22Rv1 (cell line): ENCODE measurements around the gene CREG2.

Experiments
- ZFX ChIP-seq: fragments of 450-650 bp; IDR thresholded peaks from 2 replicates; pipeline ENCODE4 v1.6.1; 2017; ENCODE audit warnings: antibody characterized with exemption, borderline replicate concordance
- TF ChIP-seq, protein P1 (sequence below): fragments of 450-650 bp; IDR thresholded peaks from 2 replicates; pipeline ENCODE4 v1.5.1; 2017; ENCODE audit warnings: mild to moderate bottlenecking

DNA sequence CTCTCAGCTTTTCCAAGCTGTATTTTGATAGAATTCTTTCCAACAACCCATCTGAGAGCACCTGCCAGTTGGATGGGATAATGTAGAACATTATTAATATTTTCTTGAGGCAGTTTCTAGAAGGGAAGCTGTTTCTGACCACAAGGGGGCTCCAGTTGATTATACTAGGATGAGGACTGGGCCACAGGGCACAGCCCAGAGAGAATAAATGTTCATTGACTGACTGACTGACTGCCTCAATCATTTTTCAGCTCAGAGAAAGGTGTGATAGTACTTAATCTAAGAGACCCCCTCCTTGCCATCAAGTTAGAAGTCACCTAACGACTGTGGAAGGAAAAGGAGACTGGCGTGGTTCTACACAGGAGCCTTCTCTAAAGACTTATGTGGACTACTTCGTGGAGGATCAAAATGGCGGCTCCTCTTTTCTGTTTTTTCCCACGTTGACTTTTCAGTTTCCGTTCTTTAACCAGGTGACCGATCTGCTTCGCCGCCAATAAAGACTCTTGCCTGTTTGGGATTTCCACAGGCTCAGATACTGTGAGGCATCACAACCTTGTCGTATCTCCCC, 31.9 kb upstream of the CREG2 start:
- TF ChIP-seq, protein P1, sequence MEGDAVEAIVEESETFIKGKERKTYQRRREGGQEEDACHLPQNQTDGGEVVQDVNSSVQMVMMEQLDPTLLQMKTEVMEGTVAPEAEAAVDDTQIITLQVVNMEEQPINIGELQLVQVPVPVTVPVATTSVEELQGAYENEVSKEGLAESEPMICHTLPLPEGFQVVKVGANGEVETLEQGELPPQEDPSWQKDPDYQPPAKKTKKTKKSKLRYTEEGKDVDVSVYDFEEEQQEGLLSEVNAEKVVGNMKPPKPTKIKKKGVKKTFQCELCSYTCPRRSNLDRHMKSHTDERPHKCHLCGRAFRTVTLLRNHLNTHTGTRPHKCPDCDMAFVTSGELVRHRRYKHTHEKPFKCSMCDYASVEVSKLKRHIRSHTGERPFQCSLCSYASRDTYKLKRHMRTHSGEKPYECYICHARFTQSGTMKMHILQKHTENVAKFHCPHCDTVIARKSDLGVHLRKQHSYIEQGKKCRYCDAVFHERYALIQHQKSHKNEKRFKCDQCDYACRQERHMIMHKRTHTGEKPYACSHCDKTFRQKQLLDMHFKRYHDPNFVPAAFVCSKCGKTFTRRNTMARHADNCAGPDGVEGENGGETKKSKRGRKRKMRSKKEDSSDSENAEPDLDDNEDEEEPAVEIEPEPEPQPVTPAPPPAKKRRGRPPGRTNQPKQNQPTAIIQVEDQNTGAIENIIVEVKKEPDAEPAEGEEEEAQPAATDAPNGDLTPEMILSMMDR: peak; percentile 84
- no peak for TF ChIP-seq ZFX
